PC-3 (cell line): ENCODE data around the gene CHD2. TPM values are rescaled to one million over a fixed set of nuclear protein-coding genes. Genes with fewer than 3 reads are reported as not detected.
A peak's percentile ranks its signal among the peaks of the same experiment; 100 is the strongest.

Experiments
- ATAC-seq: fragments of 200-7000 bp; cut with Tn5 transposase; 2 replicates; pipeline ENCODE4 v1.9.1; 2020; ENCODE audit warnings: mild to moderate bottlenecking, moderate library complexity
- BruUV-seq: library from RNA; stranded (reverse); fragments of 400-500 nt; replicated peaks from 2 replicates; lab custom pipeline; 2021; lab: Mats Ljungman, UMichigan
- CTCF ChIA-PET: fragments of 300-600 bp; sonication (Branson Sonifier 250); formaldehyde crosslinking; loops from one replicate; lab custom pipeline; 2022; ENCODE audit warnings: antibody characterized with exemption; lab: Charles Lee
- POLR2A ChIA-PET: fragments of 300-600 bp; sonication (Branson Sonifier 250); formaldehyde crosslinking; loops from one replicate; lab custom pipeline; 2022; ENCODE audit warnings: antibody characterized with exemption; ENCODE audit not compliant: unreplicated experiment; lab: Charles Lee
- DNase-seq: peaks from one replicate; pipeline ENCODE4 v3.0.0-alpha.2; 2015
- H2AFZ ChIP-seq: fragments of 300-600 bp; sonication (generic); 2 replicates; pipeline ENCODE4 v1.6.0; 2016; ENCODE audit warnings: antibody characterized with exemption, low read length
- H3F3A ChIP-seq: fragments of 300-600 bp; sonication (generic); one replicate; pipeline ENCODE4 v1.6.0; 2017; ENCODE audit warnings: antibody characterized with exemption, low read length, control low read depth, mild to moderate bottlenecking; ENCODE audit not compliant: unreplicated experiment
- H3K27ac ChIP-seq: fragments of 300-600 bp; sonication (generic); 2 replicates; pipeline ENCODE4 v1.5.1; 2016; ENCODE audit warnings: mild to moderate bottlenecking, low read length
- H3K27me3 ChIP-seq: fragments of 300-600 bp; sonication (generic); 2 replicates; pipeline ENCODE4 v1.6.1; 2016; ENCODE audit warnings: low read length, mixed read lengths
- H3K36me3 ChIP-seq: fragments of 300-600 bp; sonication (generic); 2 replicates; pipeline ENCODE4 v1.6.1; 2016; ENCODE audit warnings: low read depth, mixed run types, low read length, mixed read lengths
- H3K4me1 ChIP-seq: fragments of 300-600 bp; sonication (generic); 2 replicates; pipeline ENCODE4 v1.5.1; 2016; ENCODE audit warnings: low read length; ENCODE audit not compliant: insufficient read depth
- H3K4me2 ChIP-seq: fragments of 300-600 bp; sonication (generic); 2 replicates; pipeline ENCODE4 v1.6.0; 2016; ENCODE audit warnings: low read length
- H3K4me3 ChIP-seq: fragments of 300-600 bp; sonication (generic); 2 replicates; pipeline ENCODE4 v1.5.1; 2016; ENCODE audit warnings: mild to moderate bottlenecking, low read length, mixed read lengths
- H3K79me2 ChIP-seq: fragments of 300-600 bp; sonication (generic); 2 replicates; pipeline ENCODE4 v1.6.1; 2017; ENCODE audit warnings: low read length, mixed read lengths
- H3K9ac ChIP-seq: fragments of 300-600 bp; sonication (generic); 2 replicates; pipeline ENCODE4 v1.6.0; 2016; ENCODE audit warnings: mild to moderate bottlenecking, low read length
- H3K9me2 ChIP-seq: fragments of 300-600 bp; sonication (generic); replicated peaks from 2 replicates; pipeline ENCODE4 v1.6.1; 2016; ENCODE audit warnings: mixed run types, low read length, mixed read lengths
- H3K9me3 ChIP-seq: fragments of 300-600 bp; sonication (generic); 2 replicates; pipeline ENCODE4 v1.6.1; 2016; ENCODE audit warnings: low read length, mixed read lengths
- H4K20me1 ChIP-seq: fragments of 300-600 bp; sonication (generic); 2 replicates; pipeline ENCODE4 v1.6.1; 2016; ENCODE audit warnings: low read length, mixed read lengths
- CTCF ChIP-seq: fragments of 300-600 bp; sonication (generic); conservative IDR thresholded peaks from 2 replicates; pipeline ENCODE4 v1.5.1; 2017; ENCODE audit warnings: antibody characterized with exemption, low read depth, mild to moderate bottlenecking, low read length
- EZH2 ChIP-seq: fragments of 300-600 bp; sonication (generic); IDR thresholded peaks from one replicate; pipeline ENCODE4 v1.6.1; 2017; ENCODE audit warnings: antibody characterized with exemption, mild to moderate bottlenecking, low read length; ENCODE audit not compliant: unreplicated experiment
- EZH2phosphoT487 ChIP-seq: fragments of 300-600 bp; sonication (generic); IDR thresholded peaks from 2 replicates; pipeline ENCODE4 v1.6.1; 2018; ENCODE audit warnings: mild to moderate bottlenecking, antibody characterized with exemption, low read length, borderline replicate concordance
- intact Hi-C: fragments of 100-400 bp; cut with micrococcal nuclease; formaldehyde crosslinking; loops from 2 replicates; pipeline ENCODE4 v1.9.0; 2023
- total RNA-seq: library from RNA; depleted of rRNA; stranded (reverse); fragments of >200 nt; gene quantifications from 2 replicates; pipeline ENCODE4 v1.2.3, GENCODE V29; 2014

Gene CHD2
- total RNA-seq, 1 experiment from 2014 or later = 42.7 TPM

GRCh38 chr15:92954578-92954977, 54.5 kb downstream of the CHD2 start:
- no TSS peak for BruUV-seq
- POLR2A ChIA-PET = no interaction called here
- Histone ChIP-seq H4K20me1 (no peaks in the 10 kb centered on the region), H3K27me3 (no peaks in the 10 kb centered on the region), H3K27ac (no peak overlapping the region), H3F3A (peaks cover 3% of the 10 kb centered on the region), H2AFZ (no peak overlapping the region), H3K36me3 (peaks cover 83% of the 10 kb centered on the region), H3K4me2 (no peak overlapping the region), H3K79me2 (peaks cover 18% of the 10 kb centered on the region), H3K4me1 (no peaks in the 10 kb centered on the region), H3K9me3 (peaks cover 5% of the 10 kb centered on the region), H3K9me2 (no peaks in the 10 kb centered on the region), H3K9ac (no peak overlapping the region), H3K4me3 (no peak overlapping the region)
- ATAC-seq (no peak), DNase-seq (peak; percentile 45)
- intact Hi-C loops = no loop called here
- no peak for TF ChIP-seq EZH2
- TF ChIP-seq CTCF = peak; percentile 66
- CTCF ChIA-PET = no interaction called here

- ATAC-seq = no peak
- POLR2A ChIA-PET = no interaction called here
- Histone ChIP-seq H3K9me2 (no peaks in the 10 kb centered on the region), H3K4me3 (no peak overlapping the region), H2AFZ (no peak overlapping the region), H3K9ac (no peak overlapping the region), H3K36me3 (peaks cover 81% of the 10 kb centered on the region), H3K4me2 (no peak overlapping the region), H3K79me2 (peaks cover 27% of the 10 kb centered on the region), H4K20me1 (no peaks in the 10 kb centered on the region), H3K27ac (no peak overlapping the region), H3K27me3 (no peaks in the 10 kb centered on the region), H3F3A (peaks cover 3% of the 10 kb centered on the region), H3K4me1 (no peaks in the 10 kb centered on the region), H3K9me3 (no peaks in the 10 kb centered on the region)
- no TSS peak for BruUV-seq
- intact Hi-C loops = no loop called here
- no peak for TF ChIP-seq EZH2phosphoT487
- TF ChIP-seq CTCF = no peak
- TF ChIP-seq EZH2 = no peak
- no peak for DNase-seq
- CTCF ChIA-PET = no interaction called here
These were observed 55.6 kb downstream of the CHD2 start for GRCh38 chr15:92955706-92956105.

GRCh38 chr15:92958105-92958504, 58.0 kb downstream of the CHD2 start:
- POLR2A ChIA-PET = no interaction called here
- no peaks in the 10 kb centered on the region for H3K4me1 ChIP-seq
- peaks cover 88% of the 10 kb centered on the region for H3K36me3 ChIP-seq
- no peak for ATAC-seq
- no peaks in the 10 kb centered on the region for H4K20me1 ChIP-seq
- intact Hi-C loops = no loop called here
- TF ChIP-seq CTCF (no peak), EZH2phosphoT487 (no peak)
- CTCF ChIA-PET = no interaction called here
- H3K9me2 ChIP-seq = no peaks in the 10 kb centered on the region
- no peaks in the 10 kb centered on the region for H3K27me3 ChIP-seq
- no TSS peak for BruUV-seq
- H3F3A ChIP-seq = peaks cover 3% of the 10 kb centered on the region
- H3K27ac ChIP-seq = no peak overlapping the region
- DNase-seq = no peak
- no peak overlapping the region for H2AFZ ChIP-seq
- no peak overlapping the region for H3K4me3 ChIP-seq
- H3K4me2 ChIP-seq = no peak overlapping the region
- H3K9me3 ChIP-seq = no peaks in the 10 kb centered on the region
- H3K9ac ChIP-seq = no peak overlapping the region
- peaks cover 45% of the 10 kb centered on the region for H3K79me2 ChIP-seq
